Fibroblast of skin of scalp (primary cell): Measurements from ENCODE around the gene CPNE1.
A peak's percentile ranks its signal among the peaks of the same experiment; 100 is the strongest.

Experiments
- DNase-seq: peaks from one replicate; pipeline ENCODE4 v3.0.0-alpha.2; 2013

CPNE1 gene

GRCh38 chr20:35653893-35654292 is 10.8 kb downstream of the CPNE1 start:
- no peak for DNase-seq

- no peak for DNase-seq
These were observed 11.3 kb downstream of the CPNE1 start for GRCh38 chr20:35653430-35653734.

- DNase-seq = no peak
These were observed 11.9 kb downstream of the CPNE1 start for GRCh38 chr20:35652641-35653429.

- no peak for DNase-seq
These were observed 12.7 kb downstream of the CPNE1 start for GRCh38 chr20:35651958-35652357.

- DNase-seq = no peak
These were observed 14.1 kb downstream of the CPNE1 start for GRCh38 chr20:35650632-35651031.

- DNase-seq = peak; percentile 17
These were observed 15.9 kb downstream of the CPNE1 start for GRCh38 chr20:35648836-35649235.

- DNase-seq = no peak
These were observed 19.9 kb downstream of the CPNE1 start for GRCh38 chr20:35644806-35645205.

- no peak for DNase-seq
These were observed 21.7 kb downstream of the CPNE1 start for GRCh38 chr20:35643045-35643444.

- DNase-seq = no peak
These were observed 23.0 kb downstream of the CPNE1 start for GRCh38 chr20:35641743-35642142.

- no peak for DNase-seq
These were observed 24.0 kb downstream of the CPNE1 start for GRCh38 chr20:35640724-35641123.

GRCh38 chr20:35638751-35639150 is 25.9 kb downstream of the CPNE1 start:
- DNase-seq = peak; percentile 18

GRCh38 chr20:35637276-35637675 is 27.4 kb downstream of the CPNE1 start:
- no peak for DNase-seq

- no peak for DNase-seq
These were observed 28.6 kb downstream of the CPNE1 start for GRCh38 chr20:35636095-35636494.

GRCh38 chr20:35635652-35636051 is 29.0 kb downstream of the CPNE1 start:
- no peak for DNase-seq

- no peak for DNase-seq
These were observed 32.1 kb downstream of the CPNE1 start for GRCh38 chr20:35632539-35633115.

- no peak for DNase-seq
These were observed 34.1 kb downstream of the CPNE1 start for GRCh38 chr20:35630636-35631035.

- DNase-seq = no peak
These were observed 35.1 kb downstream of the CPNE1 start for GRCh38 chr20:35629427-35630145.

GRCh38 chr20:35627121-35627520 is 37.6 kb downstream of the CPNE1 start:
- no peak for DNase-seq

GRCh38 chr20:35626386-35627001 is 38.2 kb downstream of the CPNE1 start:
- DNase-seq = no peak

GRCh38 chr20:35625584-35626385 is 38.9 kb downstream of the CPNE1 start:
- DNase-seq = no peak

GRCh38 chr20:35621560-35621946 is 43.1 kb downstream of the CPNE1 start:
- no peak for DNase-seq

- DNase-seq = no peak
These were observed 43.7 kb downstream of the CPNE1 start for GRCh38 chr20:35620818-35621559.
